Stomach (tissue), 4 donors: ENCODE measurements around the gene ZNF8.

Experiments used
- POLR2A ChIP-seq, 4 donors: fragments of 450-650 bp; IDR thresholded peaks; one replicate each; pipeline ENCODE4 v1.6.1; 2016; ENCODE audit warnings: antibody characterized with exemption in 4 of 4, control low read depth in 2 of 4, mild to moderate bottlenecking in 1 of 4, moderate library complexity in 1 of 4
- POLR2AphosphoS5 ChIP-seq, 3 donors: sonication (generic); formaldehyde crosslinking; IDR thresholded peaks; one replicate each; pipeline ENCODE4 v1.6.1; 2016; ENCODE audit warnings: antibody characterized with exemption in 3 of 3

- no peak for TF ChIP-seq POLR2A (IDR thresholded peaks at IDR 0.05)
- TF ChIP-seq POLR2AphosphoS5 (IDR thresholded peaks at IDR 0.05), result no peak
These were observed 4.0 kb upstream of the ZNF8 start for GRCh38 chr19:58274771-58275201.
